Measurements from ENCODE around the gene TIAM1.

DNA sequence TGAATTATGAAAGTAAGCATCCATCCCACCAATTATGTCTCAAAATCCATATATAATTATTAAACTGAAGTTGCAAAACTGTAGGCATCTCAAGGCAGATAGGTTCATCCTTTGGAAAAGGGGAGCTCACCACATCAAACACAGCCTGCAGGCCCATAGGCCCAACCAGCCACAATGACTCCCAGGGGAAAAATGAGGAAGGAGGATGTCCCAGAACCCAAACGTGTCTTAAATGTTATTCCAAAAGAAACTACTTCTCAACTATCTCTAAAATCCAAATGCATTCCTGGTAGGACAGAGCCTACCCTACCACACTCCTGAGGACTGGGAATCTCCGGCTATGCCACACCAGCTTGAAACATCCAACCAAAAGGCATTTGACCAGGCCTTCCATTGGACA, 12.8 kb downstream of the TIAM1 start:
- TF ChIP-seq, protein P1, sequence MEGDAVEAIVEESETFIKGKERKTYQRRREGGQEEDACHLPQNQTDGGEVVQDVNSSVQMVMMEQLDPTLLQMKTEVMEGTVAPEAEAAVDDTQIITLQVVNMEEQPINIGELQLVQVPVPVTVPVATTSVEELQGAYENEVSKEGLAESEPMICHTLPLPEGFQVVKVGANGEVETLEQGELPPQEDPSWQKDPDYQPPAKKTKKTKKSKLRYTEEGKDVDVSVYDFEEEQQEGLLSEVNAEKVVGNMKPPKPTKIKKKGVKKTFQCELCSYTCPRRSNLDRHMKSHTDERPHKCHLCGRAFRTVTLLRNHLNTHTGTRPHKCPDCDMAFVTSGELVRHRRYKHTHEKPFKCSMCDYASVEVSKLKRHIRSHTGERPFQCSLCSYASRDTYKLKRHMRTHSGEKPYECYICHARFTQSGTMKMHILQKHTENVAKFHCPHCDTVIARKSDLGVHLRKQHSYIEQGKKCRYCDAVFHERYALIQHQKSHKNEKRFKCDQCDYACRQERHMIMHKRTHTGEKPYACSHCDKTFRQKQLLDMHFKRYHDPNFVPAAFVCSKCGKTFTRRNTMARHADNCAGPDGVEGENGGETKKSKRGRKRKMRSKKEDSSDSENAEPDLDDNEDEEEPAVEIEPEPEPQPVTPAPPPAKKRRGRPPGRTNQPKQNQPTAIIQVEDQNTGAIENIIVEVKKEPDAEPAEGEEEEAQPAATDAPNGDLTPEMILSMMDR (IDR thresholded peaks at IDR 0.05), result no peak
- no peak for TF ChIP-seq POLR2A (IDR thresholded peaks at IDR 0.05)
